Measurements from ENCODE around the gene PCP4L1.

PCP4L1 gene

DNA sequence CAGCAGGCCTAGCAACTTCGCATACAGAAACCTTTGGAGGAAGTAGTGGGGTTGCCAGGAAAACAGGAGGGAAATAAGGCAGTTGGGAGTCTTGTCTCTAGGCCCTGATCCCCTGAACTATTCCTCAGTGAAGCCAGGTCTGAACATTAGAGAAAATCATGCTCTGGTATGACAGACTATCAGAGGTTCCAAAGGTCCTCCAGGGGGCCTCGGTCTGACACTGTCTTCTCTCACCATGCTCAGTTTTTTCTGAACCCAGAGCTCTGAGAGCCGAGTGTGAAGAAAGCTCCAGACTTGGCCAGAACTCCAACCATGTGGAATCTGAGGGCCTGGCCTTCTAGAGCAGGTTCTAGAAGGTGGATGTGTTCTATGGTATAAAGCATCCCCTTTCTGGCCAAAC is 28.6 kb upstream of the PCP4L1 start:
- TF ChIP-seq, protein P1, sequence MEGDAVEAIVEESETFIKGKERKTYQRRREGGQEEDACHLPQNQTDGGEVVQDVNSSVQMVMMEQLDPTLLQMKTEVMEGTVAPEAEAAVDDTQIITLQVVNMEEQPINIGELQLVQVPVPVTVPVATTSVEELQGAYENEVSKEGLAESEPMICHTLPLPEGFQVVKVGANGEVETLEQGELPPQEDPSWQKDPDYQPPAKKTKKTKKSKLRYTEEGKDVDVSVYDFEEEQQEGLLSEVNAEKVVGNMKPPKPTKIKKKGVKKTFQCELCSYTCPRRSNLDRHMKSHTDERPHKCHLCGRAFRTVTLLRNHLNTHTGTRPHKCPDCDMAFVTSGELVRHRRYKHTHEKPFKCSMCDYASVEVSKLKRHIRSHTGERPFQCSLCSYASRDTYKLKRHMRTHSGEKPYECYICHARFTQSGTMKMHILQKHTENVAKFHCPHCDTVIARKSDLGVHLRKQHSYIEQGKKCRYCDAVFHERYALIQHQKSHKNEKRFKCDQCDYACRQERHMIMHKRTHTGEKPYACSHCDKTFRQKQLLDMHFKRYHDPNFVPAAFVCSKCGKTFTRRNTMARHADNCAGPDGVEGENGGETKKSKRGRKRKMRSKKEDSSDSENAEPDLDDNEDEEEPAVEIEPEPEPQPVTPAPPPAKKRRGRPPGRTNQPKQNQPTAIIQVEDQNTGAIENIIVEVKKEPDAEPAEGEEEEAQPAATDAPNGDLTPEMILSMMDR (IDR thresholded peaks at IDR 0.05; ENCODE audit: low read depth, low read length, missing control alignments): peak; percentile 28
- no peak for DNase-seq (ENCODE audit: low read depth)
- H3K4me3 ChIP-seq (ENCODE audit: low read depth, low read length): no peak overlapping the region

DNA sequence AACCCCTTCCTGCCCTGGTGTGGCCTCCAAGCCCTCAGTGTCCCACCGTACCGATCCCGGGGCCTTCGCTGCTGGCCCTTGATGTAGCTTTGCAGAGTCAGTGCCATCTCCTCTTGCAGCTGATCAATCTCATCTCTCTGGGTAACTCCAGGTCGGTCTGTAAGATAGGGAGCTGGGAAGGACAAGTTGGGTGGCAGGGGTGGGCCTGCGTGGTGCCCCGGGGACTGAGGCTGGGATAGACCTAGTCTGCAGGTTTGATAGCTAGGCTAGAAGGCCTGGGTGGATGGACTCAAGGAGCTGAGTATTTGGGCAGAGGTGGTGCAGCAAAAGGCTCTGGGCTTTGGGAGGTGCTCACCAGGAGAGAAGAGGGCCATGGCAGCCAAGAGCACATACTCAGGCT is 27.8 kb upstream of the PCP4L1 start:
- DNase-seq (ENCODE audit: low read depth): no peak
- H3K4me3 ChIP-seq (ENCODE audit: low read depth, low read length): no peak overlapping the region
- TF ChIP-seq, protein P1 (IDR thresholded peaks at IDR 0.05; ENCODE audit: low read depth, low read length, missing control alignments): no peak

DNA sequence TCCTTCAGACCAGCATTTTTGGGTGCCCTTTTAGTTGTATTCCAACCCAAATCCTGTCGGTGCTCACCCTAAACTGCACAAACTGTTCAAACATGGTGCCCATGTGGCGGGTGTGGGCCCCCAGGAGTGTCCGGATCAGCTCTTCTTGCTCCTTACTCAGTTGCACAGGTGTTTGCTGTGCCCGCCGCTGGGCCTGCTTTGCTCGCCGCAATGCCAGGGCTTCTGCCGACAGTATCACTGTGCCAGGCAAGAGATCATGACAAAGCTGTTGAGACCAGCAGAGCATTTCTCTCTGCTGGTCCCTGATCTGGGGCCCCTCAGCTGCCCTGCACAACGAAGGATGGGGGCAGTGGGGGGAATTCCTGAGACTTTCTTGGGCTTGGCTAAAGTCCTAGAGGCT is 25.4 kb upstream of the PCP4L1 start:
- TF ChIP-seq, protein P1 (IDR thresholded peaks at IDR 0.05; ENCODE audit: low read depth, low read length, missing control alignments): no peak
- DNase-seq (ENCODE audit: low read depth): no peak
- no peak overlapping the region for H3K4me3 ChIP-seq (ENCODE audit: low read depth, low read length)

DNA sequence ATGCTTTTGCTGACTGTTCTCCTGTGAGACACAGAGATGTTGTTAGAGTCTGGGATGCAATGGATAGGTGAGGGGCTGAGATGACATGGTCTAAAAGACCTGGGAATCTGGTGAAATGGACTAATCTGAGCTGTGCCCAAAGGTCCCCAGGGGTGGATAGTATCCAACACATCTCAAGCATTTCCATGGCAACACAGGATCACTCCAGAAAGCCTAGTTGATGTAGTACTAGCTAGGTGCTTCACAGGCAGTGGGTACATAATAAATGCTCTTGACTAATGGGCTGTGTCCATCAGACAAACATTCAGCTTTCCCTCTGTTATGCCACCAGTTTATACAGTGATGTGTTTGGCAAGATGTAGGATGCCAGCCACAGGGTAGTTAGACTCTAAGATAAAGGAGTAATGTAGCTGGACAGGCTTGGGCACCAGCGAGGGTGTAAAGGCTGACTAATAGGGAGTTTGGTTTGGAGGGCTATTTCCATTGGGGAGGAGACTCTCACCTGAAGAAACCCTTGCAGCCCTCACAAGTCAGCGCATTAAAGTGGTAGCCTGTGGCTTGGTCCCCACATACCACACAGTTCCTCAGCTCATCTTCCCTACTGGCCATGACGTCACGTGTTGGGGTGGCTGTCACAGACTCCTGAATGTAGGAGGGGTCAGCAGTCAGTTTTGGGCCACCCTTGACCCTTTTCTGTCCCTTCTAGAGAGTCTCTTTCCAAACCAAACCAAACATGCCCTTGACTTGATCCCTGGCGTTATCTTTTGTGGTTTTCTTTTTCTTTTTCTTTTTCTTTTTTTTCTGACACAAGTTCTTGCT is 22.4 kb upstream of the PCP4L1 start:
- TF ChIP-seq, protein P1 (IDR thresholded peaks at IDR 0.05; ENCODE audit: low read depth, low read length, missing control alignments): no peak
- H3K4me3 ChIP-seq (ENCODE audit: low read depth, low read length): no peak overlapping the region
- DNase-seq (ENCODE audit: low read depth): no peak

DNA sequence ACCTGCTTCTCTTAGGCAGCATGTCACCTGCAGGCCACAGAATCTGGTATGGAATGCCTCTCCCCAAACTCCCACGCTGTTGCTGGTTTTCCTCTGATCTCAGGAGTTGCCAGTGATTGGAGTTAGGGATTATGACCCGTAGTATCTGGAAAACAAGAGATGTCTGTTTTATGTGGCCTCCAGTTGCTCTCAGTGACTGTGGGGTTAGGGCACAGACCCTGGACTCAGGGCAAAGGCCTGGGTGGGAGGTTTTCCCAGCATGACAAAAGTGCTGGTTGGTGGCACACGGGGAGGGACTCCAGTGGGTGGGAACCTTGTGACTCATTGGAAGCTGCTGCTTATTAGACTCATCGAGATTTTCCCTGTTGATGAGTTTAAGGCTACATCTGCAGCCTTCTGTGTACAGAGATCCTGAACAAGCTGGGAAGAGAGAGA is 20.5 kb upstream of the PCP4L1 start, which contains the start of gene NR1I3:
NR1I3 (minus strand) TSS at position 165 of the 435 bp plus-strand sequence. CDS start 1,638 bp downstream, outside the sequence.
- no peak within 1 kb of the TSS for H3K4me3 ChIP-seq (ENCODE audit: low read depth, low read length)
- DNase-seq (ENCODE audit: low read depth): no peak

DNA sequence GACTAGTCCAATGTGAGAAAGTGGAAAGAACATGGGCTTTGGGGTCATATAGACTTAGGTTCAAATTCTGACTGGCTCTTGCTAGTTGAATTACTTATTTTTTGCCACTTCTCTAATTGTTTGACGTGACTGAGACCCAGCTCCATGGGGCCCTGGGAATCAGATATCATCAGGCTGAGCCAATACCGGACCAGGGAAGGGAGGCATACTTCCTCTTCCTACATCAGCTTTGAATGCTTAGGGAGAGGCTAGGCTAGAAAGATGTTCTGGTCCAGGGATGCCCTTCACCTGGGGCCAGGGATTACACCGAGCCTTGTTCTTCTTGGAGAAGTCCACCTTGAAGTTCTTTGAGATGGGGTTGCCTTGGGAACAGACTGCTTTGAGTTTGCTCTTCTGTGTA is 16.9 kb upstream of the PCP4L1 start:
- no peak overlapping the region for H3K4me3 ChIP-seq (ENCODE audit: low read depth, low read length)
- TF ChIP-seq, protein P1 (IDR thresholded peaks at IDR 0.05; ENCODE audit: low read depth, low read length, missing control alignments): no peak
- DNase-seq (ENCODE audit: low read depth): no peak

More for the DNA sequence above, 20.5 kb upstream of the PCP4L1 start, which contains the start of gene NR1I3:
- TF ChIP-seq, protein P1 (IDR thresholded peaks at IDR 0.05; ENCODE audit: low read depth, low read length, missing control alignments): no peak

DNA sequence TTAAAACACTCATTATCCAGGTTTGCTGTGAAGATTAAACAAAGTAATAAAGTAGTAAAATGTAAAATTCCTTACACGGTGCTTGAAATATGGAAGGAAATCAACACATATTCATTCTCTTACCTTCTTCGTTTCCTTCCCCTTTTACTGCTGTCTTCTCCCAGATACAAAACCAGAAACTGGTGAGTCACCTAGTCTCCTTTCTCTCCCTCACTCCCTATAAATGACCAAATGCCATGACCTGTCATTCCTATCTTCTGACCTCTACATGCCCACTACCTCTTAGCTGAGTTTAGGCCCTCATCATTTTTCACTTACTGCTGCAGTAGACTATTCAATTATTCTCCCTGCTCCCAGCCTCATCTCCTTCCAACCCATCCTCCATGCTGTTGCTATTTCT is 16.2 kb upstream of the PCP4L1 start:
- TF ChIP-seq, protein P1 (IDR thresholded peaks at IDR 0.05; ENCODE audit: low read depth, low read length, missing control alignments): no peak
- DNase-seq (ENCODE audit: low read depth): no peak
- no peak overlapping the region for H3K4me3 ChIP-seq (ENCODE audit: low read depth, low read length)
